Smooth muscle cell of the brain vasculature (primary cell): ENCODE results near the gene PFDN1.
A peak's percentile ranks its signal among the peaks of the same experiment; 100 is the strongest.

Source experiments
- DNase-seq: peaks from one replicate; pipeline ENCODE4 v3.0.0-alpha.2; 2012; ENCODE audit warnings: low read depth, low spot score

The PFDN1 gene

DNA sequence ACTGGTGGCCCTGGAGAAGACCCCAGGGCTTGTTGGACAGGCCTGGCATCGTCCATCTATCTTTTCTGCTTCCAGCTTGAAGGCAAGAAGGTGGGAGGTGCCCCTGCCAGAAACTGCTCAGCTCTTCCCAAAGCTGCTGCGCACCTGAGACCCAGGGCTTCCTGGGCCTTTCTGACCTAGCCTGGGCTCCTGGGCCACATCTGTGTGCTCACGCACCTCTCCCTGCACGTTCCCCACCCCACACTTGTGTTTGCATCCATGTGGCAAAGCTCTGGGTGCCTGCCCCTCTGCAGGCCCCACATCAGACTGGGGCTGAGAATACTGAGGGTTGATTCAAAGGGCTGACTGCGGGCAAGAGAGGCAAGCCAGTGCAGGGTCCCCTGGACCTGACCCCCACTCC is 63.4 kb downstream of the PFDN1 start:
- DNase-seq, result no peak

- DNase-seq, result no peak
These were observed 64.1 kb downstream of the PFDN1 start for GRCh38 chr5:140238756-140239155.

- DNase-seq, result no peak
These were observed 65.9 kb downstream of the PFDN1 start for GRCh38 chr5:140236891-140237598.

DNA sequence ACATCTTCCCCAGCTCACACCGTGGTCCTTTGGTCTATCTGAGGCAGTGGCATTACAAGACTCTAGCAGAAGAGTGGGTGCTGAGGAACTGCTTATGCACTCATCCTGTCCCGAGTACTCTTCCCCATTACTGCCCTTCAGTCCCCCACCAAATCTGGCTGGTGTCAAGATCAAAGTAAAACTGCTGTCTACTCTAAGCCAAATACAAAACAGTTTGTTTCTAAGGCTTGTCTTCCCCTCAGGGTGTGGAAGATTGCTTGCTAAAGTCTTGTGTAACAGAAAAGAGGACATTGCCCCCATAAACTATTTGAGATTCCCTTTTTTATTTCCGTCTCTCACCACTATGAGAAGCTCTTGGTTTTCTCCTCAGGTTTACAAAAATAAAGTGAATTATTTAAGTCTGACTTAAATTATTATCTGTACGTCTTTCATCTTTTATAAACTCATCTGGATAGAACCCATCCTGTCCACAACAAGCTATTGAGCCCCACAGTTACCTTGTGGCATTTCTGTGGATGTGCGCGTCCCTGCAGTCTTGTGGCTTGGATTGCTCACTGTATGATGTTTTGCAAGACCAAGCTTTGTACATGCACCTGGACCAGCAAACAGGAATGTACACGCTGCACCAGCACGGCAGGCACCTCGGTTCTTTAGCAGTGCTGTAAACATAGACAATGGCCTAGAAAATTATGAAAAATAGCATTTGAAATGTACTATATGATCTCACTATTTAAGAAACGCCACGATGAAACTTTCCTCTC is 66.9 kb downstream of the PFDN1 start:
- DNase-seq, result no peak

DNA sequence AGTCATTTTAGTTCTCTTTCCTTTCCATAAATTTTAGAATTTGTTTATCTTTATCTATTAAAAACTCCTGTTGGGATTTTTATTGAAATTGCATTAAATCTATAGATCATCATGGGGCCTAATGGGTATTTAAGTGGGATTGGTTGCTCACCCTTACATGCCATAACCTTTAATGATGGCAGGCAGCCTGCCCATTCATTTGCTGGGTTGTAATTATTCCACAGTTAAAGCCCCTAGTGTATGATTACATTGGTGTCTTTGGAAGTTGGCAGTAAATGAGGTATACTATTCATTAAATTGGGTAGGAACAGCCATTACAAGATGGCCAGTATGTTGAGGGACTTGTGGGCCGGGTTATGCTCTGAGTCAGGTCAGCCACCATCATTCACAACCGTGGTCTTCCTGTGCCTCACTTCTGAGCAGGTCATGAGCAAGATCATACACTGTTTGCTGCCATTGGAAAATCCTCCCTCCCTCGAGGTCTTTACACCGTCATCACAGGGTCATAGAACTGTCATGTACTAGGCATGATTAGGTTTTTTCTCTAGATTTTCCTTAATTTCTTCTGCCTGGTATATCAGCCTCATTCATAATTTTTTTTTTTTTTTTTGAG is 68.4 kb downstream of the PFDN1 start:
- no peak for DNase-seq

- DNase-seq, result no peak
These were observed 70.2 kb downstream of the PFDN1 start for GRCh38 chr5:140232731-140233130.

DNA sequence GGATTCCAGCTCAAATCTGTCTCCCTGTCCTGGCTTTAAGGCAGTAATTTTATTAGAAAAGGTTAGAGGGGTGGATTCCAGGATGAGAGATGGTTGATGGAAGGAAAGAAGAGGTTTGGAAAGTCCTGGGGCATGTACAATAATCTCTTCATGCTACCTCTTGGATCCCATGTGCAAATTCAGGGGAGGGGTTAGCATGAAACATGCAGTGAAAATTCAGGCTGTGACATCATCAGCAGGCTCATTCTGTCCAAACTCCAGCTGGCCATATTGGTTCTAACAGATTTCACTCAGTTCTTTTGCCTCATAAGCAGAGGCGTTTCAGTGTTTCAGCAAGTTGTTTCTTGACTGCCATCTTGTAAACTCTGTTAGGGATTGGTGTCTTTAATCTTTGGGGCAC is 72.5 kb downstream of the PFDN1 start:
- no peak for DNase-seq

- DNase-seq, result no peak
These were observed 74.5 kb downstream of the PFDN1 start for GRCh38 chr5:140228364-140228837.

DNA sequence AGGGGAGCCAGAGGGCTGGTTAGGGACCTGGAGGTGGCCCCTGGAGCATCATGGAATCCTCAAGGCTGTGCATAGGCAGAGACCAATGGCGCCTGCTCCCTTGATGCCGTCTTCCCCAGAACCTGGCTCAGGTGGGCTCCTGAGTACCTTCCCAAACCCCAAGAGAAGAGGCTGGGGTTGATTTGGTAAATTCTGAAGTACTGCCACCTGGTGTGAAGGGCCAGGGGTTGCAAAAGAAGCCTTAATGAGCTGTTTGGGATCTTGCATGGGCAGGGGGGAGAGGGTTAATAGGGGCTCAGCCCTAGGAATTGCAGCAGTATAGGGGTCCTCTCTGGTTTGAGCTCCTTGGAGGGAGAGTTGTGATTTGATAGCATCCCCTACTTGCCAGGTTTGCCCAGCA is 75.9 kb downstream of the PFDN1 start:
- no peak for DNase-seq

- no peak for DNase-seq
These were observed 77.5 kb downstream of the PFDN1 start for GRCh38 chr5:140225396-140225795.

DNA sequence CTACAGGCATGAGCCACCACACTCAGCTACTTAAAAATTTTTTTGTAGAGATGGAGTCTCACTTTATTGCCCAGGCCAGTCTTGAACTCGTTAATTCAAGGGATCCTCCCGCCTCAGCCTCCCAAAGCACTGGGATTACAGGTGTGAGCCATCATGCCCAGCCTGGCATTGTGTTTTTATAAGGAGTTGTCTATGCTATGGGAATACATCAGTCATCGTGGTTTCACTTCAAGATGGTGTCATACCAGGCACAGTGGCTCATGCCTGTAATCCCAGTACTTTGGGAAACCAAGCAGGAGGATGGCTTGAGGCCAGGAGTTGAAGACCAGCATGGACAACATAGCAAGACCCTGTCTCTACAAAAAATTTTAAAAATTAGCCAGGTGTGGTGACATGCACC is 78.2 kb downstream of the PFDN1 start:
- no peak for DNase-seq

DNA sequence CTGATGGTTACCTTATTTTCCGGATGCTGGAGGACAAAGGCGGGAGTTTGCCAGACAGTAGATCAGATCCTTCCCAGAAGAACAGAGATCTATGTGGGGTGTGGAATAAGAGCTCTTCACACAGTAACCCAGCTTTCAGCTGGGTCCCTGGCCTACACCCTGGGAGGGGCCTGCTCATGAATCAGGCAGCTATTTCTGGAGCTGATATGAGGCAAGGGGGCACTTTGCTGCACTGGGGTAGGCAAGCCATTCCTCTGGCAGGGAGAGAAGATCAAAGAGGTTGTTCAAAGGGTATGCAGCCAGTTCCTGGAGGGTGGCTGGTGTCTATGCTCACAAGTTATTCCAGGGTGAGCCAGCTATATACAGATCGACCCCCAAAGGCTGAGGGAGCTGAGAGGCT is 79.3 kb downstream of the PFDN1 start:
- DNase-seq, result no peak

- no peak for DNase-seq
These were observed 80.5 kb downstream of the PFDN1 start for GRCh38 chr5:140222416-140222815.

DNA sequence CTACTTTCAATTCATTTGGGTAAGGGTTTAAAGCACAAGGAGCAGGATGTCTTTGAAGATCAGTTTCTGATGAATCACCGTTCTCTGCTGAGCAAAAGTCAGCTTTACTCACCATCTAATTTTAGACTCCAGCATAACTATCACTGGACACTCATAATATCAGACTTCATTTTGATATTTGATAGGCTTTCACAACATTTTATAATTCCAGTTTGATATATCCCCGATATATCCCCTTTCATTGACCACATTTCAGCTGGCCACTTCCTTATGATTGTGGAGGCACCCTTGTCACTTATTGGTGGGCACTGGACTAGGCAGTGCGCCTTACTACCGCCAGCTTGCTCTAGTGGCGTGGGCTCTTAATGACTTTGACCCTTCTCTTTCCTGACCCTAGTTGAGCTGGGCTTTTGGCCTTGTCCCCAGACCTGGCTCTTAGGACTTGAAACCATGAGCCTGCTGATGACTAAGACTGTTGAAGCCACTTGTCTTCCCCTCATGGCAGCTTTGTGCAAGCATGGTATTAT is 81.1 kb downstream of the PFDN1 start:
- peak; percentile 36 for DNase-seq

- DNase-seq, result no peak
These were observed 82.2 kb downstream of the PFDN1 start for GRCh38 chr5:140220698-140221064.

DNA sequence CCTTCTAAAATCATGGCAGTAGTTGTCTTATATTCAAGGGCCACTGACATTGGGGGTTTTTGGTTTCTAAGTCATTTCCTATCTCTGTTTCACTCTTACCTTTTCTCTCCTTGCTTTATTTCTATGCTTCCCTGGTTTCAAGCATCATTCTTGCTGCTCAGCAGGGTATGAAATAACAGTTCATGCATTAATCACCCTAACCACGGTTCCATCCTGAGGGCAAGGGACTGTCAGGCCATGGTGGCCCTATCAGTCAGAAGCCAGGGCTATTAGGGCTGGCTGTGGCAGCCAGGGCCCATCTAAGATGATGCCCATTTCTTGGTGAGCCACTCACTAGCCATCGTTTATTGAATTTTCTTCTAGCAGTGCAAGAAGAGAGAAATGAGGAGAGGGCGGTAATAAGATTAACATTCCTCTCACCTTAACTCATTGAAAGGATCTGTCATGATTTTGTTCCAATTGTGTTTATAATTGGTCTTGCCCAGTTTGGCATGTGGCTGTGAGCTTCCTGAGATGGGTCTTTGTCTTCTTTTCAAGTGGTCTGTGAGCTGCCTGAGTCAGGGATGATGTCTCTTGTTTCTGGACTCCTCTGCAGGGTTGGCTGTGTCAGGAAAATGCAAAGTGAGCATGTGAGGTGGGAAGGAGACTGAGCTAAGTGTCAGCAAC is 82.7 kb downstream of the PFDN1 start:
- no peak for DNase-seq

GRCh38 chr5:140219068-140219991 is 83.6 kb downstream of the PFDN1 start:
- DNase-seq, result no peak

DNA sequence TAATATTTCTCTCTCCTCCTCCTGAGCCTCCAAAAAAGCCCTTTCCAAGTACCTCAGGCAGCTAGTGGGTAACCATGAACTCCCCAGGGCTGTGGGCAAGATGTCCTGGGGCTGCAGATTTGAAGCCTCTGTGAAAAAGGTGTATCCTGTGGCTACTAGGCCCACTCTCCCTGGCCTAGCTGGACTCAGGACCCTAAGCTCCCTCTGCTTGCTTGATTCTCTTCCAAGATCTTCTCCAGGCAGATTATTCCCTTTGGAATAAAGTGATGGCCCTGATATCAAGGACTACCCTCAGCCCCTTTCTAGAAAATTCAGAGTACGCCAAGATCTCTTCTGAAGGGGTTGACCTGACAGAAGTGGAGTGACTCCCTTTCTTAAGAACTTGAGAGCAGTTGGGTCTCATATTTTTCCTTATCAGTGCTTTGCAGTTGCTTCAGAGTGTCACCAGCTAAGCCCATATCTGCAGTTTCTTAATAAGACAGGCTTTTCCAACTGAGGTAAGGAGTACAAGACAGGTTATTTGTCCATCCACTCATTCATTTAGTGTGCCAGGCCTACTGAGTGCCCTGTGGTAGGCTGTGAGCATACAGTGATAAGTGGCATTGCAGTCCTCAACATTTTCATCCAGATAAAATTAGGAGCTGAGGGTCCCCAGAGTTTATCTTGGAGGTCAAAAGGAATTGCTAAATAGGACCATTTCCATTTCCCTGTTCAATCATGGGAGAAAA is 85.4 kb downstream of the PFDN1 start:
- DNase-seq, result no peak

DNA sequence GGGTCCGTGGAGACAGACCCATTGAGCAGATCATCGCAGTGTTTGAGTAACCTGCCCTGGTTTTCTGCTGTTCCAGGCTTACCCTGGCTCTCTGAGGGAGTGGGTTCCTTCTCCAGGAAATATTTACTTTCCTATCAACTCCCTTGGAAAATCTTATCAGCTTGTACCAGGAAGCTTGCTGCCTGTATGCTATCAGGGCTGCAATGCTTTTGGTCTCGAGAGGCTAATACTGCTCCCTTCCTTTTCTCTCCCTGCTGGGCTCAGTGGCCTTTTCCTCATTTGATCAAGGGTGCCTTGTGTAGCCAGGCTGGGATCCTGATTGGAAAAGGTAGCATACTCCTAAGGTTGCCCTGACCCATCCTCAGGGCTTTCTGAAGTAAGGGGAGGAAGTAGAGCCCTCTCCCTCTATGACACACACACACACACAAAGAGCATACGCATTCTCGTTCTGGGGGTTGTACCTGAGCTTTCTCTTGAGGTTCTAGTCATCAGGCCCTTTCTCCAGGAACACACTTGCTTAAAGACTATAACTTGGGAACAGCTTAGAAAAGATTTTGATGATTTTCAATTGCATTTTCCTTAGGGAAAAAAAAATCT is 86.3 kb downstream of the PFDN1 start:
- DNase-seq, result no peak

DNA sequence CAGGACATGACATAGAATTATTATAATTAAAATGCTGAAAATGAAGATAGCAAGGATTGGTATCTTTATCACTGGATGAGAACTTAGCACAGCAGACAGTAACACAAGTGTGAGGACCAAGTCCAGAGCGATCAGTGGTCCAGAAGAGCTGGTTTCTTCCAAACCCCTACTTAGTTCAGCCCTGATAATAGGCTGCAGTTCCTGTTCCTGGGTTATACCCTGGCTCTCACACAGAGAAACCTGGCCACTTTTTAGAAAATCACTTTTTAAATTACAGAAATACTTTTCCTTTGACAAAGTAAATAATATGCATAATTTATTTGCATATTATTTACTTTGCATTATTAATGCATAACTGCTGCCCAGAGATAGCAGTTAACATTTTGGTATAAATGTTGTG is 87.6 kb downstream of the PFDN1 start:
- DNase-seq, result no peak
